ENCODE results near the gene GARRE1. TPM values are rescaled to one million over a fixed set of nuclear protein-coding genes. Genes with fewer than 3 reads are reported as not detected.
"Not testable (repeated sequence)": the region's sequence is repeated elsewhere in the genome, so short reads cannot be mapped to it uniquely, and the experiment has no call there.

GARRE1 gene, protein sequence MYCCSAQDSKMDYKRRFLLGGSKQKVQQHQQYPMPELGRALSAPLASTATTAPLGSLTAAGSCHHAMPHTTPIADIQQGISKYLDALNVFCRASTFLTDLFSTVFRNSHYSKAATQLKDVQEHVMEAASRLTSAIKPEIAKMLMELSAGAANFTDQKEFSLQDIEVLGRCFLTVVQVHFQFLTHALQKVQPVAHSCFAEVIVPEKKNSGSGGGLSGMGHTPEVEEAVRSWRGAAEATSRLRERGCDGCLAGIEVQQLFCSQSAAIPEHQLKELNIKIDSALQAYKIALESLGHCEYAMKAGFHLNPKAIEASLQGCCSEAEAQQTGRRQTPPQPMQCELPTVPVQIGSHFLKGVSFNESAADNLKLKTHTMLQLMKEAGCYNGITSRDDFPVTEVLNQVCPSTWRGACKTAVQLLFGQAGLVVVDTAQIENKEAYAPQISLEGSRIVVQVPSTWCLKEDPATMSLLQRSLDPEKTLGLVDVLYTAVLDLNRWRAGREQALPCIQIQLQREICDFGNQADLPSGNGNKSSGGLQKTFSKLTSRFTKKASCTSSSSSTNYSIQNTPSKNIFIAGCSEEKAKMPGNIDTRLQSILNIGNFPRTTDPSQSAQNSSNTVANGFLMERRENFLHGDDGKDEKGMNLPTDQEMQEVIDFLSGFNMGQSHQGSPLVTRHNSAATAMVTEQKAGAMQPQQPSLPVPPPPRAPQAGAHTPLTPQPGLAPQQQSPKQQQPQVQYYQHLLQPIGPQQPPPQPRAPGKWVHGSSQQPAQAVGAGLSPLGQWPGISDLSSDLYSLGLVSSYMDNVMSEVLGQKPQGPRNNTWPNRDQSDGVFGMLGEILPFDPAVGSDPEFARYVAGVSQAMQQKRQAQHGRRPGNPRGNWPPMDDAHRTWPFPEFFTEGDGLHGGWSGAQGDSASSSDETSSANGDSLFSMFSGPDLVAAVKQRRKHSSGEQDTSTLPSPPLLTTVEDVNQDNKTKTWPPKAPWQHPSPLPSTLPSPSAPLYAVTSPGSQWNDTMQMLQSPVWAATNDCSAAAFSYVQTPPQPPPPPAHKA (N-terminal part only)
- 1 to 10 TPM; 8.1 to 9.3 TPM for total RNA-seq

DNA sequence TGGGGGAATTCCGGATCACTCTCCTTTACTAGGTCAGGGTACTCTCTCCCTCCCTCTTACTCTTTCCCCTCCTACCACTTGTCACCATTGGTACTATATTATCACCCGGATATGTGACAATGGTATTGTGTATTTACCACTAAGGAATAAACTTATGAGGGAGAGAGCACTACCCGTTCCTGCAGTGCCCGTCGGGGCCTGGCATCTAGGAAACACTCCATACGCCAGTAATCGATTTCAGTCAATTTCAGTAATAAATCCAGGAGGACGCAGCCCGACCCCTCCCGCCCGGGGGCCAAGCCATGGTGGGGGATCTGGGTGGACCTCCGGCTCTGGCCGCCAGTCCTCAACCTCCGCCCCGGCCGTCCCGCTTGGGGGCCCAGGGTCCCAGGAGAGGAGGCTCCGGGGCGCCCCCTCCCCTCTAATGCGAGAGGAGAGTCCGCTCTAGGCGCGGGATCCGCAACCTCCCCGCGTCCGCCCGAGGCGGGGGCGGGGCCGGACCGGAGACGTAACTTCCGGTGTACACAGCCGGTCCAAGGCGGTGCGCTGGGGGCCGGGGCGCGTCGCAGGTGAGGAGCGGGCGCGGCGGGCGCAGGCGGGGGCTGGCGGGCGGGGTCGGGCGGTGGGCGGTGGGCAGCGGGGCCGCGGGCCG lies at the start of gene GARRE1:
GARRE1 (plus strand) TSS at position 509 of the 652 bp plus-strand sequence. CDS start 45,920 bp downstream, outside the sequence.
- Mint-ChIP-seq H3K4me3 (peak within 1 kb of the TSS; percentile 83), H3K27ac (peak within 1 kb of the TSS; percentile 93), H3K4me1 (peaks cover 17% of the 10 kb centered on the region), H3K36me3 (no peaks in the 10 kb centered on the region), H3K27me3 (no peaks in the 10 kb centered on the region), H3K9me3 (ENCODE audit: low read depth) (no peaks in the 10 kb centered on the region)
- ATAC-seq: peak; percentile 98
- CTCF ChIA-PET: no interaction called here
- DNase-seq: peak; percentile 89

DNA sequence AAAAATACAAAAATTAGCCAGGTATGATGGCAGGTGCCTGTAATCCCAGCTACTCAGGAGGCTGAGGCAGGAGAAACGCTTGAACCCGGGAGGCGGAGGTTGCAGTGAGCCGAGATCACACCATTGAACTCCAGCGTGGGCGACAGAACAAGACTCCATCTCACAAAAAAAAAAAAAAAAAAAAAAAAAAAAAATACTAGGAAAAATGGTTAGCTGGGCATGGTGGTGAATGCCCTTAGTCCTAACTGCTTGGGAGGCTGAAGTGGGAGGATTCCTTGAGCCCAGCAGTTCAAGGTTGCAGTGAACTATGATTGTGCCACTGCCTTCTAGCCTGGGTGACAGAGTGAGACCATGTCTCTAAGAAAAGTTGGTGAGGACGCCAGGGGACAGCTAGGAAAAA lies 49.0 kb upstream of the GARRE1 start:
- H3K9me3 Mint-ChIP-seq (ENCODE audit: low read depth); ATAC-seq; H3K4me1 Mint-ChIP-seq; H3K27ac Mint-ChIP-seq; H3K4me3 Mint-ChIP-seq; H3K27me3 Mint-ChIP-seq; DNase-seq: not testable (repeated sequence)
- H3K36me3 Mint-ChIP-seq: peaks cover 33% of the 10 kb centered on the region
- CTCF ChIA-PET: interaction anchor here (0.7 to 1.3 kb wide), 2 partner anchors 10 to 363 kb away, joined by 3 to 6 read pairs; no protein-coding TSS in a partner anchor

DNA sequence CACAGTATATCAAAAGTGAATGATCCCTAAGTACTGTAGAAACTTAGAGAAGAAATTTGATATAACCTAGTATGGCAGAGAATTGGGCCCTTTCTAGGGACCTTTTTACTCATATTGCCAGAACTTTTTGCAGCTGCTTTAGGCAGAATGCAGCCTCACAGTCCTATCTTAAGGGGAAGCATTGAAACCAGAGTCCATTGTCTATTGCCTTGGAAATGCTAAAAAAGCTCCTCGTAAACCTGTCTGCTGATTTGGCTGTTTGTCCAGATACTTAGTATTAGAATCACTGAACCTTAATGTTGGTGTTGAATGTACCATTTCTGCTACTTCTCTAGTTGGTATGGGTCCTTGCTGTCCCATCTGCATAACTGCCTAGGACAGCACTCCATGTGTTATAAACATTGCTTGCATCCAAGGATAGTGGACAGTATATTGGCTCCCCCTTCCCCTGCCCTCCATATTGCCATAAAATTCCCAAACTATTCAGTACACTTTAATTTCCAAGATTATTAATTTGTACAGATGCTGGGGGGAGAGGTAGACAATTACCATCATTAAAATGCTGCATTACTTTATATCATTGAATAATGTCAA lies 46.0 kb upstream of the GARRE1 start:
- Mint-ChIP-seq H3K27ac (no peak overlapping the region), H3K36me3 (peaks cover 24% of the 10 kb centered on the region), H3K4me3 (no peak overlapping the region), H3K9me3 (ENCODE audit: low read depth) (no peaks in the 10 kb centered on the region), H3K4me1 (no peaks in the 10 kb centered on the region), H3K27me3 (no peaks in the 10 kb centered on the region)
- CTCF ChIA-PET: interaction anchor here (1.0 to 1.1 kb wide), 4 partner anchors 10 to 138 kb away, joined by 3 read pairs; no protein-coding TSS in a partner anchor
- DNase-seq: no peak
- ATAC-seq: no peak

DNA sequence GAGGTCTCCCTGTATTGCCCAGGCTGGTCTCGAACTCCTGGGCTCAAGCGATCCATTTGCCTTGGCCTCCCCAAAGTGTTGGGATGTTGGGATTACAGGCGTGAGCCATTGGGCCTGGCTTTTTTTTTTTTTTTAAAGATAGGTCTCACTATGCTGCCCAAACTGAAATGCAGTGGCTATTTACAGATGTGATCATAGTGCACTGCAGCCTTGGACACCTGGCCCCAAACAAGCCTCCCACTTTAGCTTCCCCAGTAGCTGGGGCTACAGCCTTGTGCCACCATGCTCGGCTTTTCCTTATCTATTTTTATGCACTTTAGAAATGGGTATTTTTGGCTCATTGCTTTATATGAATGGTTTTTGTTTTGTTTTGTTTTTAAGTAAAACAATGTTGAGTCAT lies 44.6 kb upstream of the GARRE1 start:
- no peak for DNase-seq
- Mint-ChIP-seq H3K27ac (no peak overlapping the region), H3K36me3 (peaks cover 22% of the 10 kb centered on the region), H3K27me3 (no peaks in the 10 kb centered on the region), H3K9me3 (ENCODE audit: low read depth) (no peaks in the 10 kb centered on the region), H3K4me1 (no peaks in the 10 kb centered on the region), H3K4me3 (no peak overlapping the region)
- CTCF ChIA-PET: interaction anchor here (1.0 kb wide), 2 partner anchors 10 to 11 kb away, joined by 3 read pairs; no protein-coding TSS in a partner anchor
- ATAC-seq: no peak

DNA sequence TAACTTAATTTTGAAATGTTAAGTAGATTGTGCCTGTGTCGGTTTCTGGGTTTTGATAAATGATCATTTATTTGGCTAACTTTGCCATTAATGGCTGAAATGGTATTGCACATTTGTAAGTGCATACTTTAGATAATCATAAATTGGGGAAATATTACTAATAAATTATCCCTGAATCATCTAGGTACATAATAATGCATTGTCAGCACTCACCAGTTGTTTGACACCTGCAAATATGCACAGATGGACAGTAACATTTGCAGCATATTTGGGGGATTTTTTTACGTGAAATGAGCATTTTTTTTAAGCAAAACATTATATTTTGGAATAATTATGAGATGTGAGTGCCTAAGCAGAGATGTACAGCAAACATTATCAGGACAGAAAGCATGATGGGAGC lies 41.1 kb upstream of the GARRE1 start:
- H3K4me3 Mint-ChIP-seq: no peak overlapping the region
- no peaks in the 10 kb centered on the region for H3K9me3 Mint-ChIP-seq (ENCODE audit: low read depth)
- CTCF ChIA-PET: no interaction called here
- H3K27ac Mint-ChIP-seq: no peak overlapping the region
- H3K27me3 Mint-ChIP-seq: no peaks in the 10 kb centered on the region
- ATAC-seq (no peak), DNase-seq (no peak)
- peaks cover 29% of the 10 kb centered on the region for H3K36me3 Mint-ChIP-seq
- H3K4me1 Mint-ChIP-seq: peaks cover 21% of the 10 kb centered on the region

DNA sequence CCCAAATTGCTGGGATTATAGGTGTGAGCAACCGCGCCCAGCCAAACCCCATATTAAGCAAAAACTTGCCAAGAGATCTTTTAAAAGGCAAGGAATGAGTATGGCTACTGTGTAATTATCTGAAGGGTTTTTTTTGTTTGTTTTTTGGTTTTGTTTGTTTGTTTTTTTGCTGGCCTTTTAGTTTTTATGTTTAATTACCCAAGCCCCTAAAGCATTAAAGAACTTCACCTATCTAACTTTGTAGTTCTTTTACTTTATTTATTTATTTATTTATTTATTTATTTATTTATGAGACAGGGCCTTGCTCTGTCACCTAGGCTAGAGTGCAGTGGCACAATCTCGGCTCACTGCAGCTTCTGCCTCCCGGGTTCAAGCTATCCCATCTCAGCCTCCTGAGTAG lies 40.3 kb upstream of the GARRE1 start:
- no peaks in the 10 kb centered on the region for H3K27me3 Mint-ChIP-seq
- peaks cover 27% of the 10 kb centered on the region for H3K4me1 Mint-ChIP-seq
- H3K36me3 Mint-ChIP-seq: peaks cover 30% of the 10 kb centered on the region
- H3K4me3 Mint-ChIP-seq: no peak overlapping the region
- ATAC-seq: no peak
- DNase-seq: no peak
- no peak overlapping the region for H3K27ac Mint-ChIP-seq
- H3K9me3 Mint-ChIP-seq (ENCODE audit: low read depth): no peaks in the 10 kb centered on the region
- CTCF ChIA-PET: no interaction called here

DNA sequence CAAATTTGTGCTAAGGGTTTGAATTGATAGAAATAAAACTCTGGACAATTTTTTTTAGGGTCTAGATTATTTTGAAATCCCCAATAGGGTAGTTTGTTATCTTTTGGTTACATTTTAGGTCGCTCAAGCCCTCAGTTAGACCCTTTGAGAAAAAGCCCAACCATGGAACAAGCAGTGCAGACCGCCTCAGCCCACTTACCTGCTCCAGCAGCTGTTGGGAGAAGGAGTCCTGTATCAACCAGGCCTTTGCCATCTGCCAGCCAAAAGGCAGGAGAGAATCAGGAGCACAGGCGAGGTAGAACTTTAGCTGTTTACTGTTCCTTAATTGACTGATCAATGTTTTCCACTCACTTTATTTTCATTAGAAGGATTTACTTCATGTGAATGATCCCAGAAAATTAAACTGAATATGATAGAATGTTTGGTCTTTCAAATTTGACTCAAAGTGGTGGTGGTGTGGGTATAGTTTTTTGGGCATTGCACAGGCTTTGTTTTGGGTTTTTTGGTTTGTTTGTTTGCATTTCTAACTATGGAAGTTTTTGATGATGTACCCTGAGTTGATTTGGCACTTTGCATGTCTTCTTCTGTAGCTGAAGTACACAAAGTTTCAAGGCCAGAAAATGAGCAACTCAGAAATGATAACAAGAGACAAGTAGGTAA lies 39.2 kb upstream of the GARRE1 start:
- CTCF ChIA-PET: no interaction called here
- no peak for DNase-seq
- H3K4me1 Mint-ChIP-seq: peaks cover 29% of the 10 kb centered on the region
- H3K27ac Mint-ChIP-seq: no peak overlapping the region
- H3K4me3 Mint-ChIP-seq: no peak overlapping the region
- ATAC-seq: no peak
- H3K27me3 Mint-ChIP-seq: no peaks in the 10 kb centered on the region
- H3K36me3 Mint-ChIP-seq: peaks cover 36% of the 10 kb centered on the region
- no peaks in the 10 kb centered on the region for H3K9me3 Mint-ChIP-seq (ENCODE audit: low read depth)

DNA sequence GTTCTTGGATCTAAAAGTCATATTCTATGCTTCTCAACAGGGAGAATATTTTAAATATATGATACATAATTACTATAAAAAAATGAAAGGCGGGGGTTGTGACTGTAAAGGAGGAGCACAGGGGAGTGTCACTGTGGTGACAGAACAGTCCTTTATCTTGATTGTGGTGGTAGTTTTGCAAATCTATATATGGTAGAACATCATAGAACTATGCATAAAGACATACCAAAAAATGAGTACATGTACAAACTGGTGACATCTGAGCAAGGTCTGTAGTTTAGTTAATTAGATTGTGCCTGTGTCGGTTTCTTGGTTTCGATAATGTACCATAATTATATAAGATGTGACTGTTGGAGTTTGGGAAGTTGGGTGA lies 38.7 kb upstream of the GARRE1 start:
- peaks cover 38% of the 10 kb centered on the region for H3K36me3 Mint-ChIP-seq
- no peaks in the 10 kb centered on the region for H3K9me3 Mint-ChIP-seq (ENCODE audit: low read depth)
- no peaks in the 10 kb centered on the region for H3K27me3 Mint-ChIP-seq
- no peak for DNase-seq
- H3K4me3 Mint-ChIP-seq: no peak overlapping the region
- CTCF ChIA-PET: interaction anchor here (1.2 kb wide), 1 partner anchor 121 kb away, joined by 3 read pairs; no protein-coding TSS in a partner anchor
- H3K27ac Mint-ChIP-seq: no peak overlapping the region
- no peak for ATAC-seq
- peaks cover 34% of the 10 kb centered on the region for H3K4me1 Mint-ChIP-seq

DNA sequence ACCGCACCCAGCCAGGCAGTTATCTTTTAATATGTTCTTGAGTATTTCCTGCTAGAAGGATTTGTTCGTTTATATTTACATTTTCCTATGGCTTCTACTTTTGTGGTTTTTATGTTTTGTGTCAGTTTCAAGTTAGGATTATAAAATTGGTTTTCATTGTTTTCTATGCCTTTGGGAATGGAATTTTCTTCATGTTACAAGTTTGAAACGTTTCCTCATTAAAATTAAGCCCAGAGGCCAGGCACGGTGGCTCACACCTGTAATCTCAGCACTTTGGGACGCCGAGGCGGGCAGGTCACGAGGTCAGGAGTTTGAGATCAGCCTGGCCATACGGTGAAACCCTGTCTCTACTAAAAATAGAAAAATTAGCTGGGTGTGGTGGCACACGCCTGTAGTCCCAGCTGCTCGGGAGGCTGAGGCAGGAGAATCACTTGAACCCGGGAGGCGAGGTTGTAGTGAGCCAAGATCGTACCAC lies 37.6 kb upstream of the GARRE1 start:
- CTCF ChIA-PET: interaction anchor here (0.7 to 2.8 kb wide), 3 partner anchors 10 to 698 kb away, joined by 3 to 8 read pairs (median 3); no protein-coding TSS in a partner anchor
- DNase-seq; H3K4me3 Mint-ChIP-seq; H3K27ac Mint-ChIP-seq; H3K9me3 Mint-ChIP-seq (ENCODE audit: low read depth); ATAC-seq; H3K27me3 Mint-ChIP-seq: not testable (repeated sequence)
- peaks cover 42% of the 10 kb centered on the region for H3K36me3 Mint-ChIP-seq
- peaks cover 34% of the 10 kb centered on the region for H3K4me1 Mint-ChIP-seq

DNA sequence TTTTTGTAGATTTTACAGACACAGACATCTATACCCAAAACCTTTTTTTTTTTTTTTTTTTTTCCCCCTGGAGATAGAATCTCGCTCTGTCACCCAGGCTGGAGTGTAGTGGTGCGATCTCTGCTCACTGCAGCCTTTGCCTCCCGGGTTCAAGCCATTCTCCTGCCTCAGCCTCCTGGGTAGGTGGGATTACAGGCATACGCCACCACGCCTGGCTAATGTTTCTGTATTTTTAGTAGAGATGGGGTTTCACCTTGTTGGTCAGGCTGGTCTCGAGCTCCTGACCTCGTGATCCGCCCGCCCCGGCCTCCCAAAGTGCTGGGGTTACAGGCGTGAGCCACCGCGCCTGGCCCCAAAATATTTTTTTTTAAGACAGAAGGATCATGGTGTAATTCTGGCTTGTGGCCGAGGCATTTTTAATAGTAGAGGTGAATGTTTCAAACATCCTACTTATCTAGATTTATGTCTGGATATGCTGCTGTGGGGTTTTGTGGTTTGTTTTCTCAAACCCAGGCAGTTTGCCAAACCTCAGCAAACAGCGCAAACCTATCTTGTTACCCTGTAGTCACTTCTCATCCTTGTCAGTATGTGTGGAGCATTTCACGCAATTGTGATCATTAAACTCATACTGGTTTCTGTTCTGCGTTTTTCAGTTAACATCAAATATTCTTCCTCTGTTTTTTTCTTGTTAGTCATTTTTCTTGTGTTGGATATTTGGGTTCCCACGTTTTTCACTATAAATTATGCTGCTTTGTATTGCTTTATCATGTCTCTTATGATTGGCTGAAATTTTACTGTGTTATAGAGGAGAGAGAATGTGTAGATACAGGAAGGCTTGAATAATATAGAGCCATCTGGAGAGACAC lies 36.2 kb upstream of the GARRE1 start:
- ATAC-seq (peak; percentile 86), DNase-seq (peak; percentile 80)
- H3K9me3 Mint-ChIP-seq (ENCODE audit: low read depth): no peaks in the 10 kb centered on the region
- peaks cover 34% of the 10 kb centered on the region for H3K4me1 Mint-ChIP-seq
- peak overlapping the region; percentile 61 for H3K27ac Mint-ChIP-seq
- peaks cover 53% of the 10 kb centered on the region for H3K36me3 Mint-ChIP-seq
- CTCF ChIA-PET: interaction anchor here (0.8 to 2.8 kb wide), 5 partner anchors 8 to 214 kb away, joined by 3 to 8 read pairs (median 3); no protein-coding TSS in a partner anchor
- H3K4me3 Mint-ChIP-seq: peak overlapping the region; percentile 5
- no peaks in the 10 kb centered on the region for H3K27me3 Mint-ChIP-seq

DNA sequence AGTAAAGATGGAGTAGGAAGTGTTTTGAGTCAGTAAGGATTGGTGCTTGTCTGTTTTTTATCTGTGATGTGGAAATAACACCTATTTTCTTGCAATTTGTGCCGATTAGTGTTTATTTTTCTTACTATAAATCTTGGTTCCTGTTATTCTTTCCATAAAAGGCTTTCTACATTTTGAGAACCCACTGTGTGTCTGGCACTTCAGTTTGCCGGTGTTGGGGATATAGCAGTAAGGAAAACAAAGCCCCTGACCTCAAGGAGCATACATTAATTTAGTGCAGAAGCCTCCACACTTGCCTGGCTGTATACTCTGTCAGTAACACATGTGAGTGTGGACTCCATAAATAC lies 35.6 kb upstream of the GARRE1 start:
- H3K9me3 Mint-ChIP-seq (ENCODE audit: low read depth): no peaks in the 10 kb centered on the region
- no peak overlapping the region for H3K4me3 Mint-ChIP-seq
- H3K27me3 Mint-ChIP-seq: no peaks in the 10 kb centered on the region
- peaks cover 58% of the 10 kb centered on the region for H3K36me3 Mint-ChIP-seq
- H3K27ac Mint-ChIP-seq: peak overlapping the region; percentile 61
- CTCF ChIA-PET: interaction anchor here (0.7 to 2.8 kb wide), 6 partner anchors 8 to 213 kb away, joined by 3 to 8 read pairs (median 3); no protein-coding TSS in a partner anchor
- ATAC-seq (no peak), DNase-seq (no peak)
- peaks cover 38% of the 10 kb centered on the region for H3K4me1 Mint-ChIP-seq

All from activated CD8-positive, alpha-beta memory T cell treated with anti-CD3 and anti-CD28 coated beads, Interleukin-2, amount 10 ng/mL, durations not matched to agents 7 days and 5 days (primary cell).